NCI-H1930 (cell line): ENCODE data around the gene PRMT2.
"Not testable (repeated sequence)": the region's sequence is repeated elsewhere in the genome, so short reads cannot be mapped to it uniquely, and the experiment has no call there.

Experiments used
- DNase-seq, 2 experiments: peaks; one replicate each; lab custom pipeline; 2025; lab: John Stamatoyannopoulos, UW

Gene PRMT2

GRCh38 chr21:46668904-46669303 lies 33.4 kb downstream of the PRMT2 start:
- DNase-seq, result not testable (repeated sequence)

- no peak for DNase-seq
Measured at GRCh38 chr21:46674430-46675007, 39.0 kb downstream of the PRMT2 start.

GRCh38 chr21:46675595-46676280 lies 40.3 kb downstream of the PRMT2 start:
- no peak for DNase-seq

- DNase-seq, result not testable (repeated sequence)
Measured at GRCh38 chr21:46676542-46676941, 41.1 kb downstream of the PRMT2 start.

- DNase-seq, result not testable (repeated sequence)
Measured at GRCh38 chr21:46681593-46681992, 46.1 kb downstream of the PRMT2 start.

GRCh38 chr21:46698652-46699051 lies 63.2 kb downstream of the PRMT2 start:
- DNase-seq, result not testable (repeated sequence)

- not testable (repeated sequence) for DNase-seq
Measured at GRCh38 chr21:46699104-46699503, 63.6 kb downstream of the PRMT2 start.
